Activated T-cell treated with anti-CD3 and anti-CD28 coated beads for 1 hour (primary cell): Measurements from ENCODE around the gene TMEM259.

Experiments
- DNase-seq: peaks from one replicate; pipeline ENCODE4 v3.0.0-alpha.2; 2020; ENCODE audit warnings: low read depth

The TMEM259 gene

DNA sequence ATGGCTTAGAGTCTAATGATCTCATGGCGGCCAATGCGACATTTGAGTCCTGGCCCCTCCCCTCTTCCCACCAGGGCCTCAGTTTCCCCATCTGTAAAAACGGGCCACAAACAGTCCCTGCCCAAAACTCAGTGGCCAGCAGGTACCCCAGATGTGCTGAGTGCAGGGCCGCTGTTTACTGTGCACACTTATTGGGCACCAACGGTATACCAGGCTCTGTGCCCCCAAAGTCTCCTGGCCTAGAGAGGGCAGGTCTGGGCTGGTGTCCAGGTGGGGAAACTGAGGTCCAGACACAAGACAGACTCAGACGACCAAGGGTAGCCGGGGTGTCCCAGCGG, 60.4 kb downstream of the TMEM259 start:
- DNase-seq: no peak

DNA sequence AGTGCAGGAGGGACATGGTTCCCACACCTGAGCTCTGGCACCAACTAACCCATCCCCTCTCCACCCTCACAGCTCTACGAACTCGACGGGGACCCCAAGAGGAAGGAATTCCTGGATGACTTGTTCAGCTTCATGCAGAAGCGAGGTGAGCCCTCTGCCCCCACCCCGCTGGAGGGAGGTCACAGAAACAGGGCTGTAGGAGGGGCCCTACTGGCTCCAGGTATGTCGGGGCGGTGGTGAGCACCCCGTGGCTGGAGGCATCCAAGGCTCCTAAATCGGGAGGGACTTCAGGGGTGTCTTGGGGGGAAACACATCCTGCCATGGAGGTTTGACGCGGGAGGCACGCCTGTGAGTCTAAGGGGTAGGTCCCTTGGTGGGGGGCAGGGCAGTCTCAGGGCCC, 60.9 kb downstream of the TMEM259 start:
- DNase-seq: no peak
